ENCODE results near the gene HSDL1.
"Not testable (repeated sequence)": the region's sequence is repeated elsewhere in the genome, so short reads cannot be mapped to it uniquely, and the experiment has no call there.

HSDL1 gene

GRCh38 chr16:84137769-84138357, 7.1 kb downstream of the HSDL1 start:
- DNase-seq, result no peak

GRCh38 chr16:84137287-84137686, 7.7 kb downstream of the HSDL1 start:
- no peak for DNase-seq

GRCh38 chr16:84136331-84137125, 8.4 kb downstream of the HSDL1 start:
- DNase-seq, result no peak

GRCh38 chr16:84132527-84133285, 12.3 kb downstream of the HSDL1 start:
- no peak for DNase-seq

- no peak for DNase-seq
Measured at GRCh38 chr16:84131117-84131516, 13.9 kb downstream of the HSDL1 start.

- no peak for DNase-seq
Measured at GRCh38 chr16:84124257-84125073, 20.5 kb downstream of the HSDL1 start.

- no peak for DNase-seq
Measured at GRCh38 chr16:84121007-84121406, 24.0 kb downstream of the HSDL1 start.

- no peak for DNase-seq
Measured at GRCh38 chr16:84120023-84120422, 25.0 kb downstream of the HSDL1 start.

- DNase-seq, result no peak
Measured at GRCh38 chr16:84119368-84119767, 25.6 kb downstream of the HSDL1 start.

GRCh38 chr16:84118315-84118714, 26.7 kb downstream of the HSDL1 start:
- not testable (repeated sequence) for DNase-seq

GRCh38 chr16:84117494-84117843, 27.5 kb downstream of the HSDL1 start:
- peak; percentile 29 for DNase-seq

GRCh38 chr16:84116720-84117493, 28.1 kb downstream of the HSDL1 start, which contains the start of gene MBTPS1:
Gene MBTPS1 (minus strand): TSS chr16:84116942. CDS start chr16:84101783, 15,159 bp downstream.
- peak; percentile 88 for DNase-seq

- peak; percentile 65 for DNase-seq
Measured at GRCh38 chr16:84115919-84116719, 28.9 kb downstream of the HSDL1 start.

- not testable (repeated sequence) for DNase-seq
Measured at GRCh38 chr16:84111949-84112348, 33.0 kb downstream of the HSDL1 start.

- DNase-seq, result no peak
Measured at GRCh38 chr16:84111525-84111924, 33.5 kb downstream of the HSDL1 start.

- no peak for DNase-seq
Measured at GRCh38 chr16:84110527-84110926, 34.5 kb downstream of the HSDL1 start.

GRCh38 chr16:84109598-84110335, 35.2 kb downstream of the HSDL1 start:
- no peak for DNase-seq

GRCh38 chr16:84107921-84108320, 37.1 kb downstream of the HSDL1 start:
- no peak for DNase-seq

GRCh38 chr16:84105948-84106740, 38.8 kb downstream of the HSDL1 start:
- no peak for DNase-seq
